NK-92 (cell line): ENCODE data around the gene TMEM43.

ENCODE experiments used
- DNase-seq: peaks from one replicate; lab custom pipeline; 2025; ENCODE audit not compliant: unreplicated experiment; lab: John Stamatoyannopoulos, UW

Gene TMEM43

DNA sequence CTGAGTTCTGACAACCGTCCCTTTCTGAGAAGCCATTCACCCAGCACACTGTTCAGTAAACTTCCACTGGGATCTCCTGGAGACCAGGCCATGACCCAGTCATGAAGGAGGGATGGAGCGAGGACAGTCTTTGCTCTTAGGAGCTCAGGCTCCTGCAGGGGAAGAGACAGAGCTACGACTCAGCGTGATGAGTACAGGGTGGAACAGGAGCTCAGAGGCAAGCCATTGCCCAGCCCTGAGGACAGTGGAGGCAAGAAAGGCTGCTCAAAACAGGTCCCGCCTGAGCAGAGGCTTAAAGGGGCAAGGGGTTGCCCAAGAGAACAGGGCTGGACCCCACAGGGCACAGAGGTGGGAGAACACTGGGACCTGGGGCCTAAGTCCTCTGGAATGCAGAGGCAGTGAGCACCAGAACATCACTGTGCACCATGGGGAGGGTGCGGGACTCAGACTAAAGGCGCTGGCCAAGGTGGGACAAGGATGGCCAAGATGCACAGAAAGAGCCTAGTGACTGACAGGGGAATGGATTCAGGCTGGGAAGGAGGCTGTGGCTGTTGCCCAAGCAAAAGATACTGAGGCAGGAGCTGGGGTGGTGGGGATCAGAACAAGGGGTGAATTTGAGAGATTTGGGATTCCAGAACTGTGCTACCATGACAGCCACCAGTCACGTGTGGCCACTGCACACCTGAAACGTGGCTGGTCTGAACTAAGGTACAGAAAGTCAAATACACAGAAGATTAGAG is 25.8 kb downstream of the TMEM43 start:
- no peak for DNase-seq

DNA sequence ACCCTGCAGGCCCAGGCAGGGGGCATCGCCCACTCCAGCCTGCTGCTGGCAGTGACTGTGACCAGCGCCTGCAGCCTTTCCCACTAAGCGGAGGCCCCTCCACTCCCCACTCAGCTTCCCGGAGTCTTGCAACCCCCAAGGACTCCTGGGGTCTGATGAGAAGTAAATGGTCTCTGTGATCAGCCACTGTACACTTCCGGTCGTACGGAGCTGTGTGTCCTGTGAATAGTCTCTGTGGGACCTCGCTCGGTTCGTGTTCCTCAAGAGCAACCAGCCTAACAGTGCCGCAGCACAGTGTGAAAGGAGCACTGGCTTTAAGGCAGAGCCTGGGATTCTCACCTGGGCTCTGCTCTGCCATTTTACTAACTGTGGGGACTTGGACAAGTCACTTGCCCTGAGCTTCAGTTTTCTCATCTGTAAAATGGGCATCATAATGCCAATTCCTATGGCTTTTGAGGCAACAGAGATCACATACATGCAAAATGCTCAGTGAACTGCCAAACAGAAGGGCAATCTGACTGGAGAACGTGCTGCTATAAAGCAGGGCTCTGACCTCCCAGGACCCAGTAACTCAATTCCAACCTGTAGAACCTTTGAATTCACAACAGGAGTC is 26.7 kb downstream of the TMEM43 start:
- DNase-seq, result no peak

DNA sequence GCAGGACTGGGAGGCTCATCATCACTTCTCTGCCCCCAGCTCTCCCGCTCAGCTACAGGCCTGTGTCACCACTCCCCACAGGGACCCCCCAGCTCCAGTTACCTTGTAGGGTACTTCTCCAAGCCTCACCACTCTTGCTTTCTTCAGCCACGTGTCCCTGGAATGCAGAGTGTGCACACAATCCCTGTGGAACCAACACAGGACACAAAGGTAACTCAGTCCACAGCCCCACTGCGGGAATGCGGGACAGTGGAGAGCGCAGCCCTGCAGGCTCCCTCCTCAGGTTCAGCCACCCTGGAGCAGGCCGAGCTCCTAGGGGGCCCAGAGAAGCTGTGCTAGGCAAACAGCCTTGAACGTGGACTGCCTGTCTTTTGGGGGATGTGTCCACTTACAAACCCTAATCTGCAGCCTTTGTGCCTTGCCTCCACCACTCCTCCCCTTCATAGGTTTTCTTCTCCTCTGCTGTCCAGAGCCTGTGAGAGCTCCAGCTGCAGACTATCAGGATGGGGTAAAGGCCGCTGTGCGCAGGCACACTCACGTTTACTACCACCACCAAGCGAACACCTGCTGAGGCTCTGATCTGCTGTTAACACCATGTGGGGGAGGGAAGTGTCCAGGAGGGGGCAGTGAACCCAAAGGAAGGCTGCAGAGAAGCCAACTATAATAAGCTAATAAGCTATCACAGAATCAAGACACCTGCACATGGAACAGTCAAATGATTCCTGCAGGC is 27.5 kb downstream of the TMEM43 start:
- DNase-seq, result no peak

DNA sequence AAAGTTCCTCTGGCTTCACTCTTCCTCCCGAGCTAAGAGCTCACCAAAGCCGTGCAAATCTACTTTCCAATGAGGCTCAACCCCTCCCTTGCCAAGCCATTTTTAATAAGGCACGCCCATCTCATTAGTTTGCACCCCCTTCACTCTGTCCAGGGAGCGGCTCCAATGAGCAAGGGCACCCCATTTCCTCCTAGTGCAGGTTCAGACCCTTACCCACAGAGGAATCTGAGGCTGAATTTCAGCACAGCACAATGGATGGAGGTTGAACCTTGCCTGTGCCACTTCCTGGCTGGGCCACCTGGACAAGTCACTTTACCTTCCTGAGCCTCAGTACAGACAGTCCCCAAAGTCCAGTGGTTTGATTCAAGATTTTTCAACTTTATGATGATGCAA is 28.1 kb downstream of the TMEM43 start:
- DNase-seq, result no peak

DNA sequence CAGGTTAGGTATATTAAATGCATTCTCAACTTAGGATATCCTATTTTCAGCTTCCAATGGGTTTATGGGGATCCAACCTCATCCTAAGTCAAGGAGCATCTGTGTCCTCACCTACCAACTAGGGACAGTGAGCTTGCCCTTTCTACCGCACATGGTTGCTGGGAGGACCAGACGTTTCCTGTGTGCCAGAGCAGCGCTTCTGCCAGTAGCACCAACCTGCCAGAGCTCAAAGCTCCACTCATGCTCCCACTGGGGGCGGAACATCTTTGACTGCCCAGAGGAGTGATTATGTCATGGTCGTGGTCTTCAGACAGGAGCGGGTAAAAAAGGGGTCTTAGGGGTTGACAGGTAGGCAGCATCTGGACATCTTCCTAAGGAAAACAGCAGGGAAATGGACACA is 28.8 kb downstream of the TMEM43 start:
- DNase-seq, result no peak

DNA sequence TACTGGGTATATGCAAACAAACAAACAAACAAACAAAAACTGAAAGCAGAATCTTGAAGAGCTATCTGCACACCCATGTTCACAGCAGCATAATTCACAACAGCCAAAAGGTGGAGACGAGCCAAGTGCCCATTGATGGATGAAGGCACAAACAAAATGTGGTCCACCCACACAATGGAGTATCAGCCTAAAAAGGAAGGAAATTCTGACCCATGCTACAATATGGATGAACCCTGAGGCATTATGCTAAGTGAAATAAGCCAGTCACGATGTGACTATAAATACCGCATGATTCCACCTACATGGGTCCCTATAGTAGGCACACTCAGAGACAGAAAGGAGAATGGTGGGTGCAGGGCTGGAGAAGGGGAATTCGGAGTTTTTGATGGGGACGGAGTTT is 29.4 kb downstream of the TMEM43 start:
- DNase-seq, result no peak

DNA sequence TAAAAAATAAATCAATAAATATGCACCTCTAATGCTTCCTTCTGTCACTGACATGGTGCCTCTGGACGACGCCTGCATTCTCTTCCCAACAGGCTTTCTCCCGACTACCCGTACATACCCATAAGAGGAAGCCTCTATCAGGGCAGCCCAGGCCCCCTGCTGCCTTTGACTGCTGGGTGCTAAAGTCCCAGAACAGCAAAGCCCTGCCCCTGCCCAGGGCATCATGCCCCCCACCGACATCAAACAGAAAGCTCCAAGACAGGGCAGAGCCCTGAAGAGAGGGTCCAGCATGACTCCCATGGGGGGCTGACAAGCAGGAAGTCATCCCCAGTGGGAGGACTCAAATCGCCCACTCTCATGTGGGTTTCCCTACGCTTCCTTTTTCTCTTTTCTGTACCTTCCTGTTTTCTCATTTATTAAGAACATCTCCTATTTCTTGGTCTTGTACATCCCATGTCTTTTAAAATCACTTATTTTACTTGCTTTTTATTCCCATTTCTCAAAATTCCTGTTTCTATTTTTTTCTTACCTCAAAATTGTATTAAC is 30.1 kb downstream of the TMEM43 start:
- DNase-seq, result no peak

DNA sequence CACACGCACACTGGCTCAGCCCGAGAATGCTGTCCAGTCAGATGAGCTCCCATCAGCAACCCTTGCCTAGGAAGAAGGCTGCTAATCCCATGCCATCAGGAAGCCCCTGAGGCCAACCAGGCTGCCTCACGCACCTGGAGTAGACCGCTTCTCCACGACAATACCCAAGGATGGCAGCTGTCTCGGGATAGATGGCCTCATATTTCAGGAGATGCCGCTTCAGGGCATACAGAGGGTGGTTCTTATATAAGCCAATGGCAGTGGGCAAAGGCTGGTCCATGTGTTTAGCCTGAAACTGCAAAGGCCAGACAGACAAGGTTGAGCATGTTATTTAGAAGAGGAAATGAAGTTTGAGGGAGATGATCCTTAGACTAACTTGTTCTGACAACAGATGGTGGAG is 31.3 kb downstream of the TMEM43 start:
- no peak for DNase-seq

DNA sequence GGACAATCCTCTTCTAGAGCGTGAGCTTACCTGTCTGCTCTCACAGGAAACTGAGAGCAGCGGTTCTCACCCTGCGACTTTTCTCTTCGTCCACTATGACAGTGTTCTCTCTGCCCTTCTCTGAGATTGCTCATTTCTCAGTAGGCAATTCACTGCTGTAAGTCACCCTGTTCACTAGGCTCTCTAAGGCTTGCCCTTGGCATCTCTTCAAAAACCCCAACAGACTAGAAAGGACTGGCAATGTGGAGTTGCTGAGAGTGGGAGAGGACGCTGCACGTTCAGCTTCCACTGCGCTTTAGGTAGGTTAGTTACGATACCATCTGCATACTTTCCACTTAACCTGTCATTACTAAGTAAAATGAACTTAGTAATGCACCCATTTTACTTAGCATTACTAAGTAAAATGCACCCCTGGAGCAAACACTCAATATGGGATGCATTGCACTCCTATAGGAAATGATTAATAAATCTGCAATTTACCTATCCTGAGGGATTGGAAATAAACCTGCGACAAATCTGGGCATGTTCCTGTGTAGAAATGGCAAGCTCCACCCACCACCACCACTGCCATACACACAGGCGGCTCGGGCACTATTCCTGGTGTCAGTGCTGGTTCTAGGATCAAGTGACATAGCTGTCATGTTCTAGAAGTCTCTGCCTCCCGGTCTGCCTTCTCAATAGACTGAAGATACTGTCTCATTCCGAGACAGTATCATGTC is 32.1 kb downstream of the TMEM43 start:
- no peak for DNase-seq

DNA sequence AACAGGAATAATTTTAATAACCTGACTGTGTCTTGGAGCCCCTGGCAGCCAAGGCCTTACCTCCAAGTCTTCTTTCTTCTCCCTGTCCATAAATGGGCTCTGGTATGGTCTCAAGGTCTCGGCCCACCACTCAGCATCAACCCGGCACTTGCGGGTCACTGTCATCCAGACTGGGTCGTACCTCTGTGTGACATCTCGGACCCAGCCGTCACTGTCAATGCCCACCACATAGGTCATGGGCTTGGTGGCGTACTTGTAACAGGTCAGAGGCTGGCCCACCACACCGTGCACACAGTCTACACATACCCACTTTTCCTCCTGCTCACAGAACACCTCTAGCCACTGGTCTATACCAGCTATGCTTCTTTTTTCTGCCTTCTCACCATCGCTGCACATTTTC is 33.1 kb downstream of the TMEM43 start:
- DNase-seq, result no peak

DNA sequence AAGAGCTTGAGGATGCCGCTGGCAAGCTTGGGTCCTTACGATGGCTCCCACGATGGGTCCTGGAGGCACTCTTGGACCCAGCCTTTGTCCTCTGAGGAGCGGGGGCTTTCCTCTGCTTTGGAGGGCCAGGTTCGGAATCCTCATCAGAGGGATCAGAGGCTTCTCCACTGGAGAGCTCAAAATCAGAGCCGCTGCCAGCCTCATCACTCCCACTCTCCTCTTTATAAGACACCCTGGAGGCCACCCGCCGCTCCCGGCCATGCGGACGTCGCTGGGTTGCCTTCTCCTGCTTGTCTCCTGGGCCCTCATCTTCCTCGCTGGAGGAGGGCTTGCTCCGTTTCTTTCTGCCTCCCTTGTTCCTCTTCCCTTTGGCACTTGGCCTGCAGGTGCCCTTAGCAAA is 33.5 kb downstream of the TMEM43 start:
- no peak for DNase-seq

DNA sequence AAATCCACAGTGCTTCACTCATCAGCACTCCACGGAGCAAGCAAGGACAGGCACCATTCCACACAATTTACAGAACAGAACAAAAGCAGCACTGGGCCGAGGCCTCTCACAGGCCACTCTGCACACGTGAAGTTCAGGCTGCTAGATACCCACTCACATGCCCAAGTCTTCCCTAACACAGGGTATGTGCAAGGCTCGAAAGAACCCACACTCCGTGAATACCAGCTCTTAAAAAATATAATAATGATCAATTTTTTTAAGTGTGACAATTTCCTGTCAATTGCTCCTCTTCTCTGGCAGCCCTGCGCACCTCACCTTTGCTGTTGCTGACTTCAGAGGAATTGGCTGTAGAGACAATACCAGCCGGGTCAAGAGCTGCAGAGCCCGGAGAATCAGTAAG is 34.6 kb downstream of the TMEM43 start:
- no peak for DNase-seq

DNA sequence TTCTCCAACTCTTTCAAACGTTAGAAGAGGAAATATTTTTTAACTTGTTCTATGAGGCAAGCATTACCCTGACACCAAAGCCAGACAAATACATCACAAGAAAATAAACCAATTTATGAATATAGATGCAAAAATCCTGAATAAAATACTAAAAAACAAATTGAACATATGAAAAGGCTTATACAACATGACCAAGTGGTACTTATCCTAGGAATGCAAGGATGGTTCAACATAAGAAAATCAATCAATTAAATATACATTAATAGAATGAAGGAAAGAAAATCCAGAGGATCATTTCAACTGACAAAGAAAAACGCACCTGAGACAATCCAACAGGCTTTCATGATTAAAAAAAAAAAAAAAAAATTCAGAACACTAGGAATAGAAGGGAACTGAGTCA is 36.4 kb downstream of the TMEM43 start:
- DNase-seq, result no peak

DNA sequence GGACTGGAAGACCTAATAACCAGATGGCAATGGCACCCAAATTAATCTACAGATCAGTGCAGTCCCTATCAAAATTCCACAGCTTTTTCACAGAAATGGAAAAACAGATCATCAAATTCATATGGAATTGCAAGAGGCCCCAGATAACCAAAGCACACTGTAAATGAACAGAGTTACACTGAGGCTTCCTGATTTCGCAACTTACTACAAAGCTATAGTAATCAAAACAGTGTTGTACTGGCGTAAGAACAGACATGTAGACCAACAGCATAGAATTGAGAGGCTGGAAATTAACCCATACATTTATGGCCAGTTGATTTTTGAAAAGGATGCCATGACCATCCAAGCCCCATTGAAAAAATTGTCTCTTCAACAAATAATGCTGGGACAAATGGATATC is 37.3 kb downstream of the TMEM43 start:
- no peak for DNase-seq

DNA sequence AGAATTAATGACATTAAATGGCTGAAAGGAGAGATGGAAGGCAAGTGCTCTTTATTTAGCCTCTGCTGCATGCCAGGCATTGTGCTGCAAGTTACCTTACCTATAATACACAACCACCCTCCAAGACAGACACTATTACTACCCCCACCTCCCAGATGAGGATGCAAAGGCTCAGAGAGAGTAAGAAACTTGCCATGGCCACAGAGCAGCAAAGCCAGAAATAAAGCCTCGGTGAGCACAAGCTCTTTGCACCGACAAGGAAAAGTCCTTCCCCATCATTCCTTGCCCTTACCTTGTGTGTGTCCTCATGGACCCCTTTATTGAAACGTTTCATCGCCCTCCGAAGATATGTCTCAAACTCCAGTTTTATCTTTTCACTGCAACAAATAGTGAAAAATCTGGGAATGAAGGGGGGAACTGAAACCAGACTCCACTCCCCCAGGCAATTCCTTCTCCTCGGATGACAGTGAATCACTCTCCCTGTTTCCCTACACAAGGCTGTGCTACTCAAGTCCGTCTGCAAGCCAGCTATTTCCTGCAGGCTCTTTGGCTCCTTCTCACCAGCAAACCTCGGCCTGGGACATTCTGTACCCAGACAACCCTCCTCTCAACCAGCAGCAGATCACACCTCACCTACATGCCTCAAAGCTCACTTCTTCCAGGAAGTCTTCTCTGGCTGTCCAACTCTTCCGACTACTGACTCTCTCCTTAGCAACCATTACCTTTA is 42.2 kb downstream of the TMEM43 start:
- DNase-seq, result no peak

DNA sequence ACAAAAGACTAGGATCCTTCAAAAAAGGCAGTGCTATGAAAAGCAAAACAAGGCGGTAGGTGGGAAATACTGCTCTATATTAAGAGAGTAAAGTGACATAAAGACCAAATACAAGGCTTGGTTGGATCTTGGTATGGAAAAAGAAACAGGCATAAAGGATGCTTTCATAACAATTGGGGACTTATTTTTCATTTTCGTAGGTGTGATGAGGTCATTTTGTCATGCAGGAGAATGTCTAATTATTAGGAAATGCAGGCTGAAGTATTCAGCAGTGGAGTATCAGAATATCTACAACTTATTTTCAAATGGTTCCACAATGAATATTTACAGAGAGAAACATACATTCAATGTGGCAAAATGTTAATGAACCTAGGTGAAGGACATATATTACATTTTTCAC is 44.6 kb downstream of the TMEM43 start:
- no peak for DNase-seq

DNA sequence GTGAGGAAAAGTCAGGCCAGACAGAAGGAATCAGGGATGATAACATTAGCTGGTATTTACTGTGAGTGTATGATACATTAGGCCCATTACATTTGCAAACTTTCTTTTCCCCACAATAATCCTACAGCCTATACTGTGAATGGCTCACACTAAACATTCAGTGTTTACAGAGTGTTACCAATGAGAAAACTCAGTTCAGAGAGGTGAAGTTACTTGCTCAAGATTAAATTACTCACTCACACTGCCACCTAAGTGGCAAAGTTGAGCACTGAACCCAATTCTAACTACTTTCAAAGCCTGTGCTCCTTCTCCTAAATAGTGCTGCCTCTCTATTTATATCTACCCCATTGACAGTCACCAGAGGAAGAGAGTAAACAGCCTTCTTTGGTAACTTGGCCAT is 45.0 kb downstream of the TMEM43 start:
- DNase-seq, result no peak

DNA sequence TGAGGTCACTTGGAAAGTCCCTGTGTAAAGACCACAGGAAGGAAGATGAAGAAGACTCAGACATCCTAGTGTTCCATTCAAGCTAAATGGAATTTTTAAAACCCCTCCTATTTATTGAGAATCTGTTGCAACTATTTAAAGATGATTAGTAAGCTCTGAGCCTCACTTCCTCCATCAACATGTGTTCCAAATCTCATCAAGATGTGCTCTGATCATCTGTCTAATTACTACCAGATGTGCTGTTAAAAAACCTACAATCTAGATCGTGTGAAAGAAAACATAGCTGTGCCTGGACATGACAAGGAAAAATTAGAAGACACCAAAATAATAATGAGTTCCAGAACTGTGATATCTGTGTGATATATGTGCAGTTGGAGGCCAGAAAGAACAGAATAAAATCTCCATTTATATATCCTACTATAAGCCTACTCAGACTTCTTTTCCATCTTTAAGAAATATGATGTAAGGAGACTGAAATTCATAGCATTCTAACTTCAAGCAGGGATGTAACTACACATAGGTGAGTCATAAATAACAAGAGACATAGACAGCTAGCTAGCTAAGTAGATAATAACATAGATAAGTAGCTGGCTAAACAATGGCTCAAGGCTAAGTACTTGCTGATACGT is 45.8 kb downstream of the TMEM43 start:
- no peak for DNase-seq

DNA sequence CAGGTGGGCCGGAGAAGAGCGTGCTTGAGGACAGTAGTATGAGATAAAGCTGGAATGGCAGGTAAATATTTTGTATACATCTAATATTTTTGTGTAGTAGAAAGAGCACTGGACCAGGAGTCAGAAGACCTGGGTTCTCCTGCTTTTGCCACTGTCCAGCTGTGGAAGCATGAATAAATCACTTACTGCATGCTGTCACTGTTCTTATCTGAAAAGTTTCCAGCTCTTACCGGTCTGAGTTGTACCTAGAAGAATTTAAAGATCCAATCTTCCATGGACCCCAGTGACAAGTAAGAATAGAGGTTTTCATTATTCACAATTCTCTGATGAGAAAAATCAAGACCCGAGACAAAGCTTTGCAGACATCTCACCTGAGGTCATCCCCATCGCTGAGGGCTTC is 47.6 kb downstream of the TMEM43 start:
- DNase-seq, result no peak

DNA sequence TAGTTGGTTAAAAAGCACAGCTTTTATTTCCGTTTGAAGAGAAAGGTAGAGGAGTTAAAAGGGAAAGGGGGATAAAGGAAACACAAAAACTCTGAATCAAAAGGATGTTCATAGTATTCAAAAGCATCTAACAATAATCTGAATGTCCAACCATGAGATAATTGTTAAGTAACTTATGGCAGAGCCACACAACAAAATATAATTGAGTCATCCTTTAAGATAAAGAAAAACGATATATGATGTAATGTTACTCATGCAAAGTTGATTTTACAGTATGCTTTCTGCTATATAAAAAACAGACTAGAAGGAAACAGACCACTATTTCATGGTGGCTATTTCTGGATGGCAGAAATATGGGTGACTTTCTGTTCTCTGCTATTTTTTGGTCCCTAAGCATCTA is 49.6 kb downstream of the TMEM43 start:
- no peak for DNase-seq
